HEK293 (cell line): ENCODE measurements around the gene PLD6.
A peak's percentile ranks its signal among the peaks of the same experiment; 100 is the strongest.

ENCODE experiments used
- GLI2 ChIP-seq: fragments of 450-650 bp; formaldehyde crosslinking; IDR thresholded peaks from 2 replicates; pipeline ENCODE4; 2017; ENCODE audit warnings: missing biosample characterization, missing genetic modification characterization, low read depth, borderline replicate concordance
- GLIS1 ChIP-seq: fragments of 450-650 bp; formaldehyde crosslinking; IDR thresholded peaks from 2 replicates; pipeline ENCODE4 v1.5.1; 2016; ENCODE audit warnings: missing biosample characterization, missing genetic modification characterization
- OVOL3 ChIP-seq: fragments of 450-650 bp; formaldehyde crosslinking; IDR thresholded peaks from 2 replicates; pipeline ENCODE4 v1.5.1; 2016; ENCODE audit warnings: missing biosample characterization, missing genetic modification characterization
- RBAK ChIP-seq: fragments of 450-650 bp; formaldehyde crosslinking; IDR thresholded peaks from 2 replicates; pipeline ENCODE4 v1.5.1; 2016; ENCODE audit warnings: missing biosample characterization, missing genetic modification characterization
- REPIN1 ChIP-seq: fragments of 450-650 bp; formaldehyde crosslinking; IDR thresholded peaks from 2 replicates; pipeline ENCODE4 v1.5.1; 2017; ENCODE audit warnings: missing biosample characterization, missing genetic modification characterization, low read depth
- TCF7L2 ChIP-seq: IDR thresholded peaks from 2 replicates; pipeline ENCODE4 v1.6.1; 2011; ENCODE audit warnings: low read depth, mild to moderate bottlenecking, inconsistent platforms, low read length, moderate library complexity, borderline replicate concordance
- TRIM28 ChIP-seq: IDR thresholded peaks from 2 replicates; pipeline ENCODE4 v1.6.1; 2011; ENCODE audit warnings: low read length, control low read depth, borderline replicate concordance
- ZBTB48 ChIP-seq: fragments of 450-650 bp; formaldehyde crosslinking; IDR thresholded peaks from 2 replicates; pipeline ENCODE4 v1.5.1; 2016; ENCODE audit warnings: missing biosample characterization, missing genetic modification characterization
- ZEB2 ChIP-seq: fragments of 450-650 bp; formaldehyde crosslinking; IDR thresholded peaks from 2 replicates; pipeline ENCODE4 v1.5.1; 2016; ENCODE audit warnings: missing biosample characterization, missing genetic modification characterization
- ZFP37 ChIP-seq: fragments of 450-650 bp; formaldehyde crosslinking; IDR thresholded peaks from 2 replicates; pipeline ENCODE4 v1.5.1; 2016; ENCODE audit warnings: missing biosample characterization, missing genetic modification characterization
- ZNF132 ChIP-seq: fragments of 450-650 bp; formaldehyde crosslinking; IDR thresholded peaks from 2 replicates; pipeline ENCODE4 v1.5.1; 2017; ENCODE audit warnings: missing biosample characterization, missing genetic modification characterization, borderline replicate concordance
- ZNF146 ChIP-seq: fragments of 450-650 bp; formaldehyde crosslinking; IDR thresholded peaks from 2 replicates; pipeline ENCODE4 v1.5.1; 2016; ENCODE audit warnings: missing biosample characterization, missing genetic modification characterization
- ZNF155 ChIP-seq: fragments of 450-650 bp; formaldehyde crosslinking; IDR thresholded peaks from 2 replicates; pipeline ENCODE4 v1.5.1; 2016; ENCODE audit warnings: missing biosample characterization, missing genetic modification characterization
- ZNF169 ChIP-seq: fragments of 450-650 bp; formaldehyde crosslinking; IDR thresholded peaks from 2 replicates; pipeline ENCODE4 v1.5.1; 2016; ENCODE audit warnings: missing biosample characterization, missing genetic modification characterization
- ZNF19 ChIP-seq: fragments of 450-650 bp; formaldehyde crosslinking; IDR thresholded peaks from 2 replicates; pipeline ENCODE4; 2016; ENCODE audit warnings: missing biosample characterization, missing genetic modification characterization, low read depth
- ZNF202 ChIP-seq: fragments of 450-650 bp; formaldehyde crosslinking; IDR thresholded peaks from 2 replicates; pipeline ENCODE4 v1.5.1; 2016; ENCODE audit warnings: missing biosample characterization, missing genetic modification characterization, borderline replicate concordance
- ZNF211 ChIP-seq: fragments of 450-650 bp; formaldehyde crosslinking; IDR thresholded peaks from 2 replicates; pipeline ENCODE4 v1.5.1; 2016; ENCODE audit warnings: low read depth, missing biosample characterization, missing genetic modification characterization
- ZNF23 ChIP-seq: fragments of 450-650 bp; formaldehyde crosslinking; IDR thresholded peaks from 2 replicates; pipeline ENCODE4 v1.5.1; 2016; ENCODE audit warnings: missing biosample characterization, missing genetic modification characterization, borderline replicate concordance
- ZNF239 ChIP-seq: fragments of 450-650 bp; formaldehyde crosslinking; IDR thresholded peaks from 2 replicates; pipeline ENCODE4 v1.5.1; 2016; ENCODE audit warnings: missing biosample characterization, missing genetic modification characterization
- ZNF335 ChIP-seq: fragments of 450-650 bp; formaldehyde crosslinking; conservative IDR thresholded peaks from 2 replicates; pipeline ENCODE4 v1.5.1; 2016; ENCODE audit warnings: missing biosample characterization, missing genetic modification characterization
- ZNF350 ChIP-seq: fragments of 450-650 bp; formaldehyde crosslinking; IDR thresholded peaks from 2 replicates; pipeline ENCODE4 v1.5.0; 2017; ENCODE audit warnings: missing biosample characterization, mild to moderate bottlenecking, missing genetic modification characterization
- ZNF391 ChIP-seq: fragments of 450-650 bp; formaldehyde crosslinking; IDR thresholded peaks from 2 replicates; pipeline ENCODE4 v1.5.1; 2016; ENCODE audit warnings: low read depth, missing biosample characterization, missing genetic modification characterization, borderline replicate concordance
- ZNF394 ChIP-seq: fragments of 450-650 bp; formaldehyde crosslinking; IDR thresholded peaks from 2 replicates; pipeline ENCODE4 v1.5.1; 2016; ENCODE audit warnings: missing biosample characterization, missing genetic modification characterization, mild to moderate bottlenecking, moderate library complexity, borderline replicate concordance
- ZNF404 ChIP-seq: fragments of 450-650 bp; formaldehyde crosslinking; IDR thresholded peaks from 2 replicates; pipeline ENCODE4 v1.5.1; 2017; ENCODE audit warnings: missing biosample characterization, missing genetic modification characterization
- ZNF423 ChIP-seq: fragments of 450-650 bp; formaldehyde crosslinking; IDR thresholded peaks from 2 replicates; pipeline ENCODE4 v1.5.1; 2016; ENCODE audit warnings: missing biosample characterization, missing genetic modification characterization
- ZNF48 ChIP-seq: fragments of 450-650 bp; formaldehyde crosslinking; IDR thresholded peaks from 2 replicates; pipeline ENCODE4 v1.5.1; 2016; ENCODE audit warnings: missing biosample characterization, missing genetic modification characterization
- ZNF501 ChIP-seq: fragments of 450-650 bp; formaldehyde crosslinking; IDR thresholded peaks from 2 replicates; pipeline ENCODE4 v1.5.1; 2016; ENCODE audit warnings: missing biosample characterization, missing genetic modification characterization
- ZNF510 ChIP-seq: fragments of 450-650 bp; formaldehyde crosslinking; IDR thresholded peaks from 2 replicates; pipeline ENCODE4 v1.5.1; 2018; ENCODE audit warnings: mild to moderate bottlenecking, missing genetic modification characterization, missing biosample characterization; ENCODE audit not compliant: insufficient replicate concordance
- ZNF596 ChIP-seq: fragments of 450-650 bp; IDR thresholded peaks from 2 replicates; pipeline ENCODE4 v1.5.0; 2018; ENCODE audit warnings: missing biosample characterization, mild to moderate bottlenecking, missing genetic modification characterization, moderate library complexity
- ZNF624 ChIP-seq: fragments of 450-650 bp; formaldehyde crosslinking; IDR thresholded peaks from 2 replicates; pipeline ENCODE4 v1.5.1; 2017; ENCODE audit warnings: missing biosample characterization, missing genetic modification characterization
- ZNF660 ChIP-seq: fragments of 450-650 bp; IDR thresholded peaks from 2 replicates; pipeline ENCODE4 v1.5.1; 2018; ENCODE audit warnings: missing biosample characterization, mild to moderate bottlenecking, missing genetic modification characterization
- ZNF747 ChIP-seq: fragments of 450-650 bp; formaldehyde crosslinking; IDR thresholded peaks from 2 replicates; pipeline ENCODE4 v1.5.1; 2016; ENCODE audit warnings: missing biosample characterization, missing genetic modification characterization
- ZNF768 ChIP-seq: fragments of 450-650 bp; formaldehyde crosslinking; IDR thresholded peaks from 2 replicates; pipeline ENCODE4 v1.5.1; 2018; ENCODE audit warnings: missing biosample characterization, mild to moderate bottlenecking, missing genetic modification characterization
- ZSCAN18 ChIP-seq: fragments of 450-650 bp; formaldehyde crosslinking; IDR thresholded peaks from 2 replicates; pipeline ENCODE4 v1.5.1; 2016; ENCODE audit warnings: missing biosample characterization, missing genetic modification characterization
- ZSCAN23 ChIP-seq: fragments of 450-650 bp; formaldehyde crosslinking; IDR thresholded peaks from 2 replicates; pipeline ENCODE4 v1.5.1; 2016; ENCODE audit warnings: missing biosample characterization, missing genetic modification characterization
- TF ChIP-seq, protein P1 (sequence below): fragments of 450-650 bp; formaldehyde crosslinking; IDR thresholded peaks from 2 replicates; pipeline ENCODE4 v1.5.1; 2017; ENCODE audit warnings: missing biosample characterization, missing genetic modification characterization

Gene PLD6

GRCh38 chr17:17237026-17237799 is 31.1 kb upstream of the PLD6 start, which contains the start of gene FLCN (continued):
- TF ChIP-seq ZNF350 (no peak), ZFP37 (tag by site-specific recombination) (no peak; the same call in none of the 2 replicates), ZNF596 (tag by site-specific recombination) (no peak), GLI2 (tag by site-specific recombination) (no peak), ZSCAN18 (tag by site-specific recombination) (peak; percentile 26; the same call in 1 of the 2 replicates), ZNF747 (tag by site-specific recombination) (no peak), ZBTB48 (tag by site-specific recombination) (0 out of 2 replicates have a peak, but pooled peaks have one; percentile 57), ZNF335 (tag by site-specific recombination) (no peak), ZEB2 (tag by site-specific recombination) (no peak), TCF7L2 (no peak), ZSCAN23 (peak; percentile 15; the same call in 1 of the 2 replicates), ZNF404 (tag by site-specific recombination) (no peak), OVOL3 (tag by site-specific recombination) (no peak), ZNF48 (tag by site-specific recombination) (no peak), ZNF23 (tag by site-specific recombination) (no peak), ZNF202 (tag by site-specific recombination) (no peak), ZNF155 (tag by site-specific recombination) (no peak), ZNF501 (tag by site-specific recombination) (peak; percentile 81), TRIM28 (no peak), GLIS1 (tag by site-specific recombination) (peak; percentile 58), ZNF239 (tag by site-specific recombination) (no peak), ZNF19 (tag by site-specific recombination) (no peak), ZNF394 (tag by site-specific recombination) (0 out of 2 replicates have a peak, but pooled peaks have one; percentile 49), ZNF660 (tag by site-specific recombination) (peak; percentile 55; the same call in 1 of the 2 replicates), ZNF169 (peak; percentile 12; the same call in 1 of the 2 replicates), ZNF211 (tag by site-specific recombination) (no peak), RBAK (tag by site-specific recombination) (no peak), ZNF768 (tag by site-specific recombination) (no peak), ZNF132 (tag by site-specific recombination) (no peak), REPIN1 (tag by site-specific recombination) (no peak), ZNF624 (no peak), ZNF391 (tag by site-specific recombination) (peak; percentile 70; the same call in 1 of the 2 replicates), ZNF510 (tag by site-specific recombination) (no peak), ZNF423 (tag by site-specific recombination) (no peak), ZNF146 (tag by site-specific recombination) (no peak; the same call in 1 of the 2 replicates)
- TF ChIP-seq, protein P1, sequence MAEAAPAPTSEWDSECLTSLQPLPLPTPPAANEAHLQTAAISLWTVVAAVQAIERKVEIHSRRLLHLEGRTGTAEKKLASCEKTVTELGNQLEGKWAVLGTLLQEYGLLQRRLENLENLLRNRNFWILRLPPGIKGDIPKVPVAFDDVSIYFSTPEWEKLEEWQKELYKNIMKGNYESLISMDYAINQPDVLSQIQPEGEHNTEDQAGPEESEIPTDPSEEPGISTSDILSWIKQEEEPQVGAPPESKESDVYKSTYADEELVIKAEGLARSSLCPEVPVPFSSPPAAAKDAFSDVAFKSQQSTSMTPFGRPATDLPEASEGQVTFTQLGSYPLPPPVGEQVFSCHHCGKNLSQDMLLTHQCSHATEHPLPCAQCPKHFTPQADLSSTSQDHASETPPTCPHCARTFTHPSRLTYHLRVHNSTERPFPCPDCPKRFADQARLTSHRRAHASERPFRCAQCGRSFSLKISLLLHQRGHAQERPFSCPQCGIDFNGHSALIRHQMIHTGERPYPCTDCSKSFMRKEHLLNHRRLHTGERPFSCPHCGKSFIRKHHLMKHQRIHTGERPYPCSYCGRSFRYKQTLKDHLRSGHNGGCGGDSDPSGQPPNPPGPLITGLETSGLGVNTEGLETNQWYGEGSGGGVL: no peak
